ENCODE data around the gene CALM3.

Gene CALM3

DNA sequence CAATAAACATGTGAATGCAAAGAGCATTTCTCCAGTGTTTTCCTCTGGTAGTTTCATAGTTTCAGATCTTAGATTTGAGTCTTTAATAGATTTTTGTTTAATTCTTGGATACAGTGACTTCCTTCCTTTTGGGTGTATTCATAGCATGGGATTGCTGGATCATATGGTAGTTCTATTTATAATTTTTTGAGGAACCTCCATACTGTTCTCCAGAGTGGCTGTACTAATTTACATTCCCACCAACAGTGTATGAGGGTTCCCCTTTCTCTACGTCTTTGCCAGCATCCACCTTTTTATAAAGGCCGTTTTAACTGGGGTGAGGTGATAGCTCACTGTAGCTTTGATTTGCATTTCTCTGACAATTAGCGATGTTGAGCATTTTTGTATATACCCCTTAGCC is 9.3 kb upstream of the CALM3 start:
- no peaks in the 10 kb centered on the region for H3K36me3 ChIP-seq
- no peaks in the 10 kb centered on the region for H3K4me1 ChIP-seq (ENCODE audit: control insufficient read depth in 1 of 2, insufficient read depth in 1 of 2, low read depth in 1 of 2, low read length in 1 of 2)
- no peak overlapping the region for H3K27ac ChIP-seq
- H3K9me3 ChIP-seq = no peaks in the 10 kb centered on the region
- TF ChIP-seq, protein P1, sequence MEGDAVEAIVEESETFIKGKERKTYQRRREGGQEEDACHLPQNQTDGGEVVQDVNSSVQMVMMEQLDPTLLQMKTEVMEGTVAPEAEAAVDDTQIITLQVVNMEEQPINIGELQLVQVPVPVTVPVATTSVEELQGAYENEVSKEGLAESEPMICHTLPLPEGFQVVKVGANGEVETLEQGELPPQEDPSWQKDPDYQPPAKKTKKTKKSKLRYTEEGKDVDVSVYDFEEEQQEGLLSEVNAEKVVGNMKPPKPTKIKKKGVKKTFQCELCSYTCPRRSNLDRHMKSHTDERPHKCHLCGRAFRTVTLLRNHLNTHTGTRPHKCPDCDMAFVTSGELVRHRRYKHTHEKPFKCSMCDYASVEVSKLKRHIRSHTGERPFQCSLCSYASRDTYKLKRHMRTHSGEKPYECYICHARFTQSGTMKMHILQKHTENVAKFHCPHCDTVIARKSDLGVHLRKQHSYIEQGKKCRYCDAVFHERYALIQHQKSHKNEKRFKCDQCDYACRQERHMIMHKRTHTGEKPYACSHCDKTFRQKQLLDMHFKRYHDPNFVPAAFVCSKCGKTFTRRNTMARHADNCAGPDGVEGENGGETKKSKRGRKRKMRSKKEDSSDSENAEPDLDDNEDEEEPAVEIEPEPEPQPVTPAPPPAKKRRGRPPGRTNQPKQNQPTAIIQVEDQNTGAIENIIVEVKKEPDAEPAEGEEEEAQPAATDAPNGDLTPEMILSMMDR (IDR thresholded peaks at IDR 0.05) = no peak
- no peak overlapping the region for H3K4me3 ChIP-seq (ENCODE audit: low read depth in 1 of 2, low read length in 1 of 2)
- H3K27me3 ChIP-seq = no peaks in the 10 kb centered on the region

DNA sequence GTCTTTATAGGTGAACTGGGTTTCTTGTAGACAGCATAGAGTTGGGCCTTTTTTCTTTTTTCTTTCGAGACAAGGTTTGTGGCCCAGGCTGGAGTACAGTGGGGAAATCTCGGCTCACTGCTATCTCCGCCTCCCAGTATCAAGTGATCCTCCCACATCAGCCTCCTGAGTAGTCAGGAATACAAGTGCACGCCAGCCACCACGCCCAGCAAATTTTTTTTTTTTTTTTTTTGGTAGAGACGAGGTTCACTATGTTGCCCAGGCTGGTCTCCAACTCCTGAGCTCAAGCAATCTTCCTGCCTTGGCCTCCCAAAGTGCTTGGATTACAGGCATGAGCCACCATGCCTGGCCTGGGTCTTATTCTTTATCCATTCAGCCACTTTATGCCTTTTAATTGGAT is 5.1 kb upstream of the CALM3 start:
- TF ChIP-seq, protein P1 (IDR thresholded peaks at IDR 0.05) = no peak
- Histone ChIP-seq H3K27me3 (peaks cover 3% of the 10 kb centered on the region), H3K27ac (no peak overlapping the region), H3K36me3 (no peaks in the 10 kb centered on the region), H3K9me3 (no peaks in the 10 kb centered on the region), H3K4me3 (ENCODE audit: low read depth in 1 of 2, low read length in 1 of 2) (no peak overlapping the region), H3K4me1 (ENCODE audit: control insufficient read depth in 1 of 2, insufficient read depth in 1 of 2, low read depth in 1 of 2, low read length in 1 of 2) (peaks cover 6 to 7% of the 10 kb centered on the region in 2 experiments)

DNA sequence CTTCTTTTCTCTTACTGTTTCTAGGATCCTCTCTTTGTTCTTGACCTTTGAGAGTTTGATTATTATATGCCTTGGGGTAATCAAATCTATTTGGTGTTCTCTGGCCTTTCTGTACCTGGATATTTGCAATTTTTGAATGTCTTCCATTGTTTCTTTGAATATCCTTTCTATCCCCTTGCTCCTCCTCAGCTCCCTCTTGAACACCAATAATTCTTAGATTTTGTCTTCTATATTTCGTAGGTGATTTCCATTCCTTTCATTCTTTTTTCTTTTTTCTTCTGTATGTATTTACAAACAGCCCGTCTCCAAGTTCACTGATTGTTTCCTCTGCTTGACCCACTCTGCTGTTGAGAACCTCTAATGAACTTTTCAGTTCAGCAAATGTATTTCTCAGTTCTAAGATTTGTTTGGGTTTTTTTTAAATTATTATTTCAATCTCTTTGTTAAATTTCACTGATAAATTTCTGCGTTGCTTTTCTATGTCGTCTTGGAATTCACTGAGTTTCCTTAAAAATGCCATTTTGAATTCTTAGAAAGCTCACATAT is 2.7 kb upstream of the CALM3 start:
- Histone ChIP-seq H3K27ac (no peak overlapping the region), H3K9me3 (no peaks in the 10 kb centered on the region), H3K4me3 (ENCODE audit: low read depth in 1 of 2, low read length in 1 of 2) (no peak overlapping the region), H3K27me3 (peaks cover 3% of the 10 kb centered on the region), H3K4me1 (ENCODE audit: control insufficient read depth in 1 of 2, insufficient read depth in 1 of 2, low read depth in 1 of 2, low read length in 1 of 2) (peaks cover 24 to 26% of the 10 kb centered on the region in 2 experiments), H3K36me3 (no peaks in the 10 kb centered on the region)
- TF ChIP-seq, protein P1 (IDR thresholded peaks at IDR 0.05) = no peak

DNA sequence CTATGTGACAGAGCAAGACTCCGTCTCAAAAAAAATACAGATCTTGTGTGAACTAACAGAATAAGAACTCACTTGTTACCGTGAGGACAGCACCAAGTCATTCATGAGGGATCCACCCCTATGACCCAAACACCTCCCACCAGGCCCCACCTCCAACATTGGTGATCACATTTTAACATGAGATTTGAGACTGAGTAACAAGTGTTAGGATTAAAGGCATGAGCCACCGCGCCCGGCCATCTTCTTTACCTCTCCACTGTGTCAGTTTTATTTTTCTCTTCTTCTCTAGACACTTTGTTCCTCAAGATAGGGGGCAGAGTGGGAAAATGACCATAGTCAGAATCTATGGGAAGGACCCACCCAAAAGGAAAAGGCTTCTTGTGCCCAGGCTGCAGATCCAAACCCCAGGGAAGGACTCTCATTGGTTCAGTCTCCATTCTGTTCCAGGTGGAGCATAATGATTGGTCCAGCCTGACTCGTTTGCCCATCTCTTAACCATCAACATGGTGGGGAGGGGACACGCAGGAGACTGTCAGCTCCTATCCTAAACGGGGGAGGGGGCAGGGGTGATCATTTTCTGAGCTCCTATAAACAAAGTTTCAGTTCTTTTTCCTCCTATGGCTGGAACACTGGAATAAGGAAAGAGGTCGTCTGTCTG is 1.3 kb upstream of the CALM3 start:
- Histone ChIP-seq H3K36me3 (peaks cover 1% of the 10 kb centered on the region), H3K4me1 (ENCODE audit: control insufficient read depth in 1 of 2, insufficient read depth in 1 of 2, low read depth in 1 of 2, low read length in 1 of 2) (peaks cover 26 to 29% of the 10 kb centered on the region in 2 experiments), H3K9me3 (no peaks in the 10 kb centered on the region), H3K27ac (peak overlapping the region; percentile 100), H3K27me3 (peaks cover 3% of the 10 kb centered on the region), H3K4me3 (ENCODE audit: low read depth in 1 of 2, low read length in 1 of 2) (peak overlapping the region; percentile 98 to 100)
- TF ChIP-seq, protein P1 (IDR thresholded peaks at IDR 0.05) = no peak

DNA sequence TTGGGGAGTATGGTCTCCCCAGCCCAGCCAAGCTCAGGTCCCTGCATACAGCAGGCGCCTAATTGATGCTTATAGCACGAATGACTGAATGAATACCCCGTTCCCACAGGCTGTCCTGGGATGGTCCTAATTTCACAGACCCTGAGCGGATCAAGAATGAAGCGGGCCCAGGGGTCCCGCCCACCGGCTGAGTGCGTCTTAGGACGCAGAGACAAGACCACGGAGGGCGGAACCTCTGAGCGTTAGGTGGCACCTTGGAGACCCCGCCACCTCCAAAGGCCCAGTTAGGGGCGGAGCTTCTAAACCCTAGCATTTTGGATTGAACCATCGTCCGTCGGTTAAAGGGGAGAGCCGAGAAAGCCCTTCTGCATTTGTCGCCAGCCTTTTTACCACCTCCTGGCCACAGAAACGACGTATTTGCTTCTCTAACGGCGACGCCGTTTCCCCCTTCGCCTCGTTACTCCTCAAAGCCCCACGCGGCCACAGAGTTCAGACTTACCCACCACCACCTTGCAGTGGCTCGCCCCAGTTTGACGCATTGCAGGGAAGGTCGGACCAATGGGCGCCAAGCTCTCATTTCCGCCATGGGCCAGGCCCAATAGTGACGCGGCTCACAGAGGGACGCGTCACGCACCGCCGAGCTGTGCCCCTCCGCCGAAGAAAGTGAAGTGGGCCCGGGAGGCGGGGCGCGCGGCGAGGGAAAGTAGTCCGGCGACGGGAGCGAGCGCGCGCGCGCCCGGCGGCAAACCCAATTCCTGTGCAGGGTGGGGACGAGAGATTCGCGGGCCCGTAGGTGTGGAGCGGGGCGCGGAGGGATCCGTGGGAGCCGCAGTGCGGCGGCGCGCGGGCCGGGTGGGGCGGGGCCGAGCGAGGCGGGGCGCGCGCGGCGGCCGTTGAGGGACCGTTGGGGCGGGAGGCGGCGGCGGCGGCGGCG is 479 bp upstream of the CALM3 start:
- H3K27me3 ChIP-seq = peaks cover 3% of the 10 kb centered on the region
- H3K27ac ChIP-seq = peak overlapping the region; percentile 100
- TF ChIP-seq, protein P1 (IDR thresholded peaks at IDR 0.05) = peak; percentile 16
- H3K36me3 ChIP-seq = peaks cover 9% of the 10 kb centered on the region
- no peaks in the 10 kb centered on the region for H3K9me3 ChIP-seq
- peaks cover 26 to 29% of the 10 kb centered on the region in 2 experiments for H3K4me1 ChIP-seq (ENCODE audit: control insufficient read depth in 1 of 2, insufficient read depth in 1 of 2, low read depth in 1 of 2, low read length in 1 of 2)
- peak overlapping the region; percentile 98 to 100 for H3K4me3 ChIP-seq (ENCODE audit: low read depth in 1 of 2, low read length in 1 of 2)

Measured in neutrophil (primary cell).